NOMO-1 treated with DMSO at 0.1 percent for 48 hours (cell line): ENCODE measurements around the gene DDX25.

Source experiments
- DNase-seq: peaks from one replicate; lab custom pipeline; 2025; ENCODE audit not compliant: unreplicated experiment; lab: John Stamatoyannopoulos, UW

The DDX25 gene

GRCh38 chr11:125933030-125933813, 28.9 kb downstream of the DDX25 start:
- DNase-seq = no peak

- no peak for DNase-seq
These were observed 30.2 kb downstream of the DDX25 start for GRCh38 chr11:125934473-125934872.

GRCh38 chr11:125935056-125935455, 30.7 kb downstream of the DDX25 start:
- DNase-seq = no peak

- DNase-seq = no peak
These were observed 31.4 kb downstream of the DDX25 start for GRCh38 chr11:125935618-125936199.

- no peak for DNase-seq
These were observed 34.1 kb downstream of the DDX25 start for GRCh38 chr11:125938418-125938817.

- DNase-seq = no peak
These were observed 34.8 kb downstream of the DDX25 start for GRCh38 chr11:125939081-125939521.

GRCh38 chr11:125940145-125940544, 35.8 kb downstream of the DDX25 start:
- DNase-seq = no peak

GRCh38 chr11:125941267-125941618, 36.9 kb downstream of the DDX25 start:
- no peak for DNase-seq

GRCh38 chr11:125941619-125942611, 37.6 kb downstream of the DDX25 start:
- no peak for DNase-seq

GRCh38 chr11:125942771-125943428, 38.6 kb downstream of the DDX25 start:
- DNase-seq = no peak

GRCh38 chr11:125943661-125944349, 39.5 kb downstream of the DDX25 start:
- no peak for DNase-seq

- no peak for DNase-seq
These were observed 40.2 kb downstream of the DDX25 start for GRCh38 chr11:125944350-125945010.

- DNase-seq = no peak
These were observed 40.9 kb downstream of the DDX25 start for GRCh38 chr11:125945011-125945796.

GRCh38 chr11:125945797-125946520, 41.7 kb downstream of the DDX25 start, which contains the start of gene VSIG10L2:
VSIG10L2 (plus strand) TSS chr11:125946044; CDS start chr11:125946056, 12 bp downstream.
- no peak for DNase-seq

GRCh38 chr11:125946712-125947418, 42.6 kb downstream of the DDX25 start:
- DNase-seq = no peak

- DNase-seq = no peak
These were observed 43.3 kb downstream of the DDX25 start for GRCh38 chr11:125947419-125948277.
